PFSK-1 (cell line): ENCODE data around the gene ANKS3.

Source experiments
- FOXP2 ChIP-seq: optimal IDR thresholded peaks from 2 replicates; pipeline ENCODE3; 2011; ENCODE audit warnings: borderline replicate concordance, control low read depth, inconsistent platforms; ENCODE audit not compliant: insufficient read depth; ENCODE audit errors: extremely low read length, extremely low read depth
- POLR2AphosphoS5 ChIP-seq: IDR thresholded peaks from 2 replicates; pipeline ENCODE4 v1.6.1; 2012; ENCODE audit warnings: low read depth, mild to moderate bottlenecking, control low read depth, low read length, moderate library complexity
- SIN3A ChIP-seq: IDR thresholded peaks from 2 replicates; pipeline ENCODE4 v1.6.1; 2012; ENCODE audit warnings: mild to moderate bottlenecking, low read length, moderate library complexity, borderline replicate concordance; ENCODE audit not compliant: insufficient read depth
- TAF1 ChIP-seq: IDR thresholded peaks from 2 replicates; pipeline ENCODE4 v1.6.1; 2012; ENCODE audit warnings: low read length, control low read depth, borderline replicate concordance; ENCODE audit not compliant: insufficient read depth
- TF ChIP-seq, protein P1 (sequence below), 2 experiments: IDR thresholded peaks; 2 replicates each; pipeline versions ENCODE4 v1.6.1 to v1.8.0; 2011 to 2012; ENCODE audit warnings: low read depth in 2 of 2, low read length in 2 of 2, control low read depth in 1 of 2, inconsistent platforms in 1 of 2, mild to moderate bottlenecking in 1 of 2, moderate library complexity in 1 of 2; ENCODE audit not compliant: insufficient read depth in 1 of 2

Gene ANKS3

DNA sequence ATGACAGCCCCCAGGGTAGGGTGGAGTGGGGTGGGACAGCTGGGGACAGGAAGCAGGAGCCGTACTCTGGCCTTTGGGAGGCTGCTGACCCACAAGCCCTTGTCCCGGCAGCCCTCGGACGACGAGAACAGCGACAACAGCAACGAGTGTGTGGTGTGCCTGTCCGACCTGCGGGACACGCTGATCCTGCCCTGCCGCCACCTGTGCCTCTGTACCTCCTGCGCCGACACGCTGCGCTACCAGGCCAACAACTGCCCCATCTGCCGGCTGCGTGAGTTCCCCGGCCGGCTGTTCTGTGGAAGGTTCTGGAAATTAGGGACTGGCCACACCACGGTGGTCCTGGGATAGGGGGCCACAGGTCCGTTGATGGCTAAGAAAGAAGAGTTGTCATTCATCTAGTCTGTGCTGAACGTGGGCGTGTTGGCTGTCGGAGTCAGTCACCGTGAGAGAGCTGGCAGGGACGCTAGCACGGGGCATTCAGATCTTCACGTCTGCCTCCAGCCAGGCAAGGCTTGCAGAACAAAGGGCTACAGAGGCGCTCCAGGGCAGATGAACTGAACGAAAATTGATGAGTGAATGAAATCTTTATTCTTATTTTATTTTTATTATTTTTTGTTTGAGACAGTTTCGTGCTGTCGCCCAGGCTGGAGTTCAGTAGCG is 60.6 kb downstream of the ANKS3 start:
- TF ChIP-seq FOXP2 (no peak), POLR2AphosphoS5 (no peak), SIN3A (no peak), TAF1 (no peak)
- TF ChIP-seq, protein P1, sequence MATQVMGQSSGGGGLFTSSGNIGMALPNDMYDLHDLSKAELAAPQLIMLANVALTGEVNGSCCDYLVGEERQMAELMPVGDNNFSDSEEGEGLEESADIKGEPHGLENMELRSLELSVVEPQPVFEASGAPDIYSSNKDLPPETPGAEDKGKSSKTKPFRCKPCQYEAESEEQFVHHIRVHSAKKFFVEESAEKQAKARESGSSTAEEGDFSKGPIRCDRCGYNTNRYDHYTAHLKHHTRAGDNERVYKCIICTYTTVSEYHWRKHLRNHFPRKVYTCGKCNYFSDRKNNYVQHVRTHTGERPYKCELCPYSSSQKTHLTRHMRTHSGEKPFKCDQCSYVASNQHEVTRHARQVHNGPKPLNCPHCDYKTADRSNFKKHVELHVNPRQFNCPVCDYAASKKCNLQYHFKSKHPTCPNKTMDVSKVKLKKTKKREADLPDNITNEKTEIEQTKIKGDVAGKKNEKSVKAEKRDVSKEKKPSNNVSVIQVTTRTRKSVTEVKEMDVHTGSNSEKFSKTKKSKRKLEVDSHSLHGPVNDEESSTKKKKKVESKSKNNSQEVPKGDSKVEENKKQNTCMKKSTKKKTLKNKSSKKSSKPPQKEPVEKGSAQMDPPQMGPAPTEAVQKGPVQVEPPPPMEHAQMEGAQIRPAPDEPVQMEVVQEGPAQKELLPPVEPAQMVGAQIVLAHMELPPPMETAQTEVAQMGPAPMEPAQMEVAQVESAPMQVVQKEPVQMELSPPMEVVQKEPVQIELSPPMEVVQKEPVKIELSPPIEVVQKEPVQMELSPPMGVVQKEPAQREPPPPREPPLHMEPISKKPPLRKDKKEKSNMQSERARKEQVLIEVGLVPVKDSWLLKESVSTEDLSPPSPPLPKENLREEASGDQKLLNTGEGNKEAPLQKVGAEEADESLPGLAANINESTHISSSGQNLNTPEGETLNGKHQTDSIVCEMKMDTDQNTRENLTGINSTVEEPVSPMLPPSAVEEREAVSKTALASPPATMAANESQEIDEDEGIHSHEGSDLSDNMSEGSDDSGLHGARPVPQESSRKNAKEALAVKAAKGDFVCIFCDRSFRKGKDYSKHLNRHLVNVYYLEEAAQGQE (IDR thresholded peaks at IDR 0.05; ENCODE audit: insufficient read depth in 1 of 2, low read depth in 2 of 2, low read length in 2 of 2), result no peak

DNA sequence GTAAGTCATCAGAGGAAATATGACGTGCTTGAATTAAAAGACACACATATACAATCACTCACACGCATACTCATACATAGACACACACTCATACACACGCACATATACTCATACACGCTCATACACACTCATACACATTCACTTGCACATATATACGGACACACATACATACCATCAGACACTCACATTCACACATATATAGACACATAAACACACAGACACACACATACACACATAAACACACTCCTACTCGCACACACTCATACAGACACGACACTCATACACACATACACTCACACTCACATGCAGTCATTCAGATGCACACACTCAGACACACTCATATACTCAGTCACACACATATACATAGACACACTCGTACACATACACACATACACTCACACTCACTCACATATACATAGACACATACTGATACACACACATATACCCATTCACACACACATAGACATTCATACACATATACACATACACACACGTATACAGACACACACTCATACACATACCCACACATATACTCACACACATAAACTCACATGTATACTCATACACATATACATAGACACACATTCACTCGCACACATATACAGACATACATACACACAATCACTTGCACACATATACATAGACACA is 65.6 kb downstream of the ANKS3 start:
- no peak for TF ChIP-seq TAF1
- TF ChIP-seq, protein P1 (IDR thresholded peaks at IDR 0.05; ENCODE audit: insufficient read depth in 1 of 2, low read depth in 2 of 2, low read length in 2 of 2), result no peak
- no peak for TF ChIP-seq FOXP2
- no peak for TF ChIP-seq SIN3A
- TF ChIP-seq POLR2AphosphoS5, result no peak

DNA sequence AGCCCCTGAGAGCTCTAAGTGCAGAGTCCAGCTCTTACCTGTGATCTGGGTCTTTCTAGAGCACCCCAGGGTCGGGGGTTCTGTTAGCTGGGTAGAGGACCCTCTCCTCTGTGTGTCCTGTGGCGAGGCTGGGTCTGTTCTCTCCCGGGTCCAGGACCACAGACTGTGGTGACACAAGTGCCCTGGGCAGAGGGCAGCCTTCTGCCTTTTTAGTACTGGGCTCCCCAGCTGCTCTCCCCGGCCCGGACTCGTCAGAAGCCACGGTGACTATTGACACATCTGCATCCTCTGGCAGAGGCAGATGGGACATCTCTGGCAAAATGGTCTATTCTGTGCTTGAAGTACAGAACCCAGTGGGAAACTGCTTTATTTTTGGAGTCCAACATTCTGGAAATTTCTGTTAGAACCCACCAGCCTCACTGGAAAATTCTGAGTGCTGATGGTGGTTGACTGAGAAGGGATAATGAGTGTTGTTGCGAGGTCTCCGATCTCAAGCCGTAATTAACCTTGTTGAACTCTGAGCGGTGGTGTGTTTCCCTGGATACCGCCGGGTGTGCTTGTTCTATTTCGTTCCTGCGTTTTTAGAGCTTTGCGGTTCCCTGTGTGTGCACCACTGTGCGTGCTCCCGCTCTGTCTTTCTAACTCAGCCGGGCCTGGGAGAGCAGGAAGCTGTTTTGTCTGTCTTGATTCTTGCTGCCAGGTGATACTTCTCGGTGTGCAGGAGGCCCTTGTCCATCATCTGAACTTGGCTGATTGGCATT is 66.7 kb downstream of the ANKS3 start:
- TF ChIP-seq FOXP2 (no peak), SIN3A (no peak), POLR2AphosphoS5 (no peak), TAF1 (no peak)

DNA sequence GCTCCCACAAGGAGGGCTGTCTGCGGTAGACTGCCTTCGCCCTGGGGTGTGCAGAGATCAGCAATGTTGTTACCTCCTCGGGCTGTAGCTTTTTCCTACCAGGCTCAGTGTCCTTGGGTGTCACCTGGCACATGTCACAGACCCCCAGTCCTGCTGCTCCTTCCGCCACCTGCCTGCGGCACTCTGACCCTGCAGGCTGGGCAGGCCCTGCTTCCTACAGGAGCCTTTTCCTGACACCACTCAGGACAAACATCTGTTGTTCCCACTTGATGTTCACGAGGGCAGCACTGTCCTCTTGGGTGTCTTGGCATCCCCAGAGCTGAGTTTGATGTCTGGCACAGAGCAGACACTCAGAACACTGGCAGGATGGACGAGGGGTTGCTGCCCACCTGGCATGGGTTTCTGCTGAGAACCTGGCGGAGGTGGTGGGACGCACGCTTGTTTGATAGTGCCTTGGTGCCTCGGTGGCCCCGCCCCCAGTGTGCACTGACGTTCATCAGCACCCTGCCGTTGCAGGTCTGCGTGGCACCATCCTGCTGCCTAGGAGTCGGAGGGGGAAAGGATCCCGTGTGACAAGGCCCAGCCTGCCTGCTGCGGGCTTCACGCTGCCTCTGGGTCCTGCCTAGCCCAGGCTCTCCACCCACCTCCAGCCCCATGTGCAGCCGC is 67.4 kb downstream of the ANKS3 start:
- TF ChIP-seq TAF1, result no peak
- no peak for TF ChIP-seq FOXP2
- TF ChIP-seq, protein P1 (IDR thresholded peaks at IDR 0.05; ENCODE audit: insufficient read depth in 1 of 2, low read depth in 2 of 2, low read length in 2 of 2), result no peak
- TF ChIP-seq SIN3A, result no peak
- no peak for TF ChIP-seq POLR2AphosphoS5

DNA sequence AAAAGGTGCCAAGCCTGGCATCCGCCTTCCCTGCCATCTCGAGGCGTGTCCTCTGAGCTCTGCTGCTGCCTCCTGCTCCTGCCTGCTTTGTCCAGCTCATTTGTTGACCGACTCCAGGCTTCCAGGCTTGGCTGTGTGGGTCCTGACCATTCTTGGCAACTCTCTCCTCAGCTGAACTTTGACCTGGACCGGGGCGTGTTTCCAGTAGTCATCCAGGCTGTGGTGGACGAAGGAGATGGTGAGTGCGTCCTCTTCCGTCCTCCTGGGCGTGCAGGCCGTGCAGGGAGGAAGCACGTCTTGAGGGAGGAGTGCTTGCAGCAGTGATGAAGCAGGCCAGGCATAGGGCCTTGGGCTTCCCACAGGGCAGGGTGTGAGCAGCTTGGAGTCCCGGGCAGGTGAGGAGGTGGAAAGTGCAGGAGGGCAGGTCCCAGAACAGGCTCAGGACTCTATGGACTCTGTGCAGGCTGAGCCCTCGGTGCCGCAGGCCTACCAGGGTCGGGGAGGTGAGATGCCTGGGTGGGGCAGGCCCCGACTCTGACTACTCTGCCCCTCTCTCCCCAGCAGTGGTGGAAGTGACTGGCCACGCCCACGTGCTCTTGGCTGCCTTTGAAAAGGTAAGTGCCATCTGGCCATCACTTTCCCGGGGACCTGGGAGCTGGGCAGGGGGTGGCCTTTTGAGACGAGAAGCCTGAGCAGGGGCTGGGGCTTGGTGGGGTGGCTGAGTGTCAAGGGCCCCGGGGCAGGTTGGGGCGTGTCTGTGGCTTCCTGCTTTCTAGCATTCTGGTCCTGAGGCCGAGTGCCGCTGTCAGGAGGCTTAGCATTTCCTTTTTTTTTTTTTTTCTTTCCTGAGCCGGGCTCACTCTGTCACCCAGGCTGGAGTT is 69.3 kb downstream of the ANKS3 start:
- no peak for TF ChIP-seq POLR2AphosphoS5
- no peak for TF ChIP-seq FOXP2
